HepG2 (cell line): ENCODE results near the gene SLC27A2. TPM values are rescaled to one million over a fixed set of nuclear protein-coding genes. Genes with fewer than 3 reads are reported as not detected.

ENCODE experiments used
- ARID5B ChIP-seq: IDR thresholded peaks from 2 replicates; pipeline ENCODE4 v1.4.0; 2020; ENCODE audit warnings: mild to moderate bottlenecking, missing genetic modification reagents
- ATF1 ChIP-seq: IDR thresholded peaks from 2 replicates; pipeline ENCODE4 v1.6.1; 2016; ENCODE audit warnings: mild to moderate bottlenecking, control low read depth
- CAMTA2 ChIP-seq: sonication (generic); formaldehyde crosslinking; IDR thresholded peaks from 2 replicates; pipeline ENCODE4 v1.4.0; 2020; ENCODE audit warnings: mild to moderate bottlenecking, missing genetic modification reagents, borderline replicate concordance
- CBFB ChIP-seq: sonication (generic); formaldehyde crosslinking; IDR thresholded peaks from 2 replicates; pipeline ENCODE4 v1.4.0; 2020; ENCODE audit warnings: missing genetic modification reagents
- DNMT1 ChIP-seq: sonication (generic); formaldehyde crosslinking; IDR thresholded peaks from 2 replicates; pipeline ENCODE4 v1.5.1; 2020; ENCODE audit warnings: mild to moderate bottlenecking, missing genetic modification reagents
- FOSL2 ChIP-seq: sonication (generic); formaldehyde crosslinking; IDR thresholded peaks from 2 replicates; pipeline ENCODE4 v1.4.0; 2020; ENCODE audit warnings: missing genetic modification reagents
- FOXP4 ChIP-seq: sonication (generic); formaldehyde crosslinking; IDR thresholded peaks from 2 replicates; pipeline ENCODE4 v1.4.0; 2020; ENCODE audit warnings: missing genetic modification reagents
- HNRNPLL ChIP-seq: fragments of 200-400 bp; formaldehyde crosslinking; IDR thresholded peaks from 2 replicates; pipeline ENCODE4 v1.6.1; 2017; ENCODE audit warnings: mild to moderate bottlenecking, low read depth, low read length; ENCODE audit not compliant: poor library complexity, severe bottlenecking
- HOXA5 ChIP-seq: sonication (generic); formaldehyde crosslinking; IDR thresholded peaks from 2 replicates; pipeline ENCODE4 v1.4.0; 2020; ENCODE audit warnings: missing genetic modification reagents
- JUND ChIP-seq: sonication (generic); formaldehyde crosslinking; IDR thresholded peaks from 2 replicates; pipeline ENCODE4 v1.8.0; 2022; ENCODE audit warnings: mild to moderate bottlenecking, missing genetic modification reagents
- MLXIP ChIP-seq: sonication (generic); formaldehyde crosslinking; IDR thresholded peaks from 2 replicates; pipeline ENCODE4 v1.9.0; 2021; ENCODE audit warnings: missing genetic modification reagents, borderline replicate concordance
- MYC ChIP-seq: sonication (generic); formaldehyde crosslinking; IDR thresholded peaks from 2 replicates; pipeline ENCODE4 v1.9.0; 2021; ENCODE audit warnings: missing genetic modification reagents, borderline replicate concordance
- NFE2 ChIP-seq: sonication (generic); formaldehyde crosslinking; IDR thresholded peaks from 2 replicates; pipeline ENCODE4 v1.4.0; 2020; ENCODE audit warnings: missing genetic modification reagents
- RAD21 ChIP-seq: fragments of 450-650 bp; formaldehyde crosslinking; IDR thresholded peaks from 2 replicates; pipeline ENCODE4 v1.5.0; 2020; ENCODE audit warnings: mild to moderate bottlenecking
- RFXANK ChIP-seq: IDR thresholded peaks from 2 replicates; pipeline ENCODE4 v1.6.1; 2016
- SMC3 ChIP-seq: IDR thresholded peaks from 2 replicates; pipeline ENCODE4 v1.6.1; 2011; ENCODE audit warnings: low read length, improper control_type of control experiment
- STAG1 ChIP-seq: sonication (generic); formaldehyde crosslinking; IDR thresholded peaks from 2 replicates; pipeline ENCODE4 v1.4.0; 2020; ENCODE audit warnings: missing genetic modification reagents
- YEATS4 ChIP-seq: sonication (generic); formaldehyde crosslinking; IDR thresholded peaks from 2 replicates; pipeline ENCODE4 v1.4.0; 2020; ENCODE audit warnings: missing genetic modification reagents, borderline replicate concordance
- ZNF232 ChIP-seq: sonication (generic); formaldehyde crosslinking; IDR thresholded peaks from 2 replicates; pipeline ENCODE4 v1.4.0; 2020; ENCODE audit warnings: missing genetic modification reagents, borderline replicate concordance
- polyA plus RNA-seq, 8 experiments: library from polyadenylated mRNA; depleted of rRNA in 3 of 8; stranded (reverse) in 7 of 8; unstranded in 1 of 8; fragments of >200 nt; fragmentation: Illumina TruSeq in 4 of 8; extraction: Trizol in 4 of 8; gene quantifications; 2 replicates each; pipeline versions ENCODE4 v1.2.1 to v1.2.3, GENCODE V29; 2011 to 2016; ENCODE audit warnings: low read depth in 4 of 8, missing spikeins in 1 of 8, mixed read lengths in 1 of 8; ENCODE audit not compliant: insufficient read depth in 1 of 8
- total RNA-seq, 5 experiments: library from RNA; depleted of rRNA; stranded (reverse); fragments of >200 nt; fragmentation: Illumina TruSeq; extraction: Trizol; gene quantifications; 2 replicates each; pipeline ENCODE4 v1.2.3, GENCODE V29; 2016; ENCODE audit warnings: low read depth in 1 of 5
- TF ChIP-seq, protein P1 (sequence below): sonication (generic); formaldehyde crosslinking; IDR thresholded peaks from 2 replicates; pipeline ENCODE4 v1.4.0; 2020; ENCODE audit warnings: missing genetic modification reagents

SLC27A2 gene
- total and polyA plus RNA-seq, 2 of the 13 experiments (the other 11 are each of a cell fraction or from before 2014, with no cell fraction given), result 14.6 to 23.4 TPM

DNA sequence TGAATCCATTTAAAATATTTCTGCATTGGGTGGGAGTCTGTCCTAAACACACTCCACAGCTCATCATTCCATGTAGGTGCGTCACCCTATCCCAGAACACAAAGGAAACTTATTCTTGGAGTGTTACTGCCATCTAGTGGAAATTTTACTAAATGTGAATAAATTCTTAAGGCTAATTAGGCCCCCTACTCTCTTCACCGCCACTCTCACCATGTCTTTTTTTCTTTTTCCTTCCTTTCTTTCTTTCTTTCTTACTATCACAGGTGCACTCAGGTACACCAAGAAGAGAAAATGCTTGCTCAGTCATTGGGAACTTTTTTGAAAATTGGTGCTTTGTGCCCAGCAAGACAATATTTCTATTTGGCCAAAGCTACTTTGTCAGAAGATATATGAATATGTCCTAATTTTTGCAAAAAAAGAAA is 36.5 kb upstream of the SLC27A2 start (continued):
- TF ChIP-seq ARID5B (CRISPR knock-in tag) (0 out of 2 replicates have a peak, but pooled peaks have one; percentile 10), CBFB (CRISPR knock-in tag) (no peak), RAD21 (peak; percentile 38; the same call in 1 of the 2 replicates), RFXANK (CRISPR knock-in tag) (no peak), ATF1 (CRISPR knock-in tag) (no peak), MYC (CRISPR knock-in tag) (no peak), FOSL2 (CRISPR knock-in tag) (peak; percentile 88), HNRNPLL (no peak), DNMT1 (CRISPR knock-in tag) (no peak), STAG1 (peak; percentile 74), JUND (CRISPR knock-in tag) (0 out of 2 replicates have a peak, but pooled peaks have one; percentile 23), NFE2 (no peak), FOXP4 (CRISPR knock-in tag) (no peak), HOXA5 (no peak), MLXIP (no peak), YEATS4 (no peak), SMC3 (peak; percentile 41), ZNF232 (CRISPR knock-in tag) (no peak), CAMTA2 (CRISPR knock-in tag) (no peak)
- TF ChIP-seq, protein P1, sequence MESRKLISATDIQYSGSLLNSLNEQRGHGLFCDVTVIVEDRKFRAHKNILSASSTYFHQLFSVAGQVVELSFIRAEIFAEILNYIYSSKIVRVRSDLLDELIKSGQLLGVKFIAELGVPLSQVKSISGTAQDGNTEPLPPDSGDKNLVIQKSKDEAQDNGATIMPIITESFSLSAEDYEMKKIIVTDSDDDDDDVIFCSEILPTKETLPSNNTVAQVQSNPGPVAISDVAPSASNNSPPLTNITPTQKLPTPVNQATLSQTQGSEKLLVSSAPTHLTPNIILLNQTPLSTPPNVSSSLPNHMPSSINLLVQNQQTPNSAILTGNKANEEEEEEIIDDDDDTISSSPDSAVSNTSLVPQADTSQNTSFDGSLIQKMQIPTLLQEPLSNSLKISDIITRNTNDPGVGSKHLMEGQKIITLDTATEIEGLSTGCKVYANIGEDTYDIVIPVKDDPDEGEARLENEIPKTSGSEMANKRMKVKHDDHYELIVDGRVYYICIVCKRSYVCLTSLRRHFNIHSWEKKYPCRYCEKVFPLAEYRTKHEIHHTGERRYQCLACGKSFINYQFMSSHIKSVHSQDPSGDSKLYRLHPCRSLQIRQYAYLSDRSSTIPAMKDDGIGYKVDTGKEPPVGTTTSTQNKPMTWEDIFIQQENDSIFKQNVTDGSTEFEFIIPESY (CRISPR knock-in tag), result no peak
